Endometrial microvascular endothelial cells (primary cell): ENCODE measurements around the gene RXRG. TPM values are rescaled to one million over a fixed set of nuclear protein-coding genes. Genes with fewer than 3 reads are reported as not detected.

Source experiments
- in situ Hi-C: cut with HindIII; loops from 2 replicates; pipeline ENCODE4 v1.10.0; 2017; ENCODE audit warnings: low sequenced_read_pairs, low pct_unique_long_range_greater_than_20kb; ENCODE audit errors: inconsistent ontology term
- total RNA-seq: library from RNA; depleted of rRNA; stranded (reverse); fragments of >200 nt; gene quantifications from one replicate; pipeline ENCODE4 v1.2.3, GENCODE V29; 2015; ENCODE audit errors: inconsistent ontology term

RXRG gene
- total RNA-seq, 1 donor from 2014 or later: not detected

GRCh38 chr1:165454091-165454610 is 9.2 kb upstream of the RXRG start:
- in situ Hi-C loops: no loop called here

- in situ Hi-C loops: no loop called here
Measured at GRCh38 chr1:165452336-165453130, 7.6 kb upstream of the RXRG start.

GRCh38 chr1:165451691-165452090 is 6.8 kb upstream of the RXRG start:
- in situ Hi-C loops: no loop called here

- in situ Hi-C loops: no loop called here
Measured at GRCh38 chr1:165449131-165449530, 4.2 kb upstream of the RXRG start.

- in situ Hi-C loops: no loop called here
Measured at GRCh38 chr1:165445388-165445787, 462 bp upstream of the RXRG start.

GRCh38 chr1:165443539-165444311 is 1.2 kb downstream of the RXRG start:
- in situ Hi-C loops: no loop called here

- in situ Hi-C loops: no loop called here
Measured at GRCh38 chr1:165442653-165443052, 2.3 kb downstream of the RXRG start.

GRCh38 chr1:165442053-165442452 is 2.9 kb downstream of the RXRG start:
- in situ Hi-C loops: no loop called here

GRCh38 chr1:165441166-165441880 is 3.6 kb downstream of the RXRG start:
- in situ Hi-C loops: no loop called here

- in situ Hi-C loops: no loop called here
Measured at GRCh38 chr1:165439330-165439729, 5.6 kb downstream of the RXRG start.

GRCh38 chr1:165436994-165437393 is 7.9 kb downstream of the RXRG start:
- in situ Hi-C loops: no loop called here

- in situ Hi-C loops: no loop called here
Measured at GRCh38 chr1:165435801-165436200, 9.1 kb downstream of the RXRG start.

- in situ Hi-C loops: no loop called here
Measured at GRCh38 chr1:165434281-165434680, 10.6 kb downstream of the RXRG start.

- in situ Hi-C loops: no loop called here
Measured at GRCh38 chr1:165431079-165431478, 13.8 kb downstream of the RXRG start.

- in situ Hi-C loops: no loop called here
Measured at GRCh38 chr1:165426745-165427144, 18.2 kb downstream of the RXRG start.

- in situ Hi-C loops: no loop called here
Measured at GRCh38 chr1:165425621-165426020, 19.3 kb downstream of the RXRG start.

- in situ Hi-C loops: no loop called here
Measured at GRCh38 chr1:165424454-165425216, 20.3 kb downstream of the RXRG start.

- in situ Hi-C loops: no loop called here
Measured at GRCh38 chr1:165423136-165423535, 21.8 kb downstream of the RXRG start.

GRCh38 chr1:165420655-165421054 is 24.3 kb downstream of the RXRG start:
- in situ Hi-C loops: no loop called here
